Measurements from ENCODE around the gene TADA2B.

The TADA2B gene

GRCh38 chr4:7055111-7055989 lies 12.2 kb downstream of the TADA2B start:
- in situ Hi-C loops (cut with MboI; ENCODE audit: low sequenced_read_pairs) = no loop called here

GRCh38 chr4:7055990-7056325 lies 12.8 kb downstream of the TADA2B start:
- in situ Hi-C loops (cut with MboI; ENCODE audit: low sequenced_read_pairs) = no loop called here

GRCh38 chr4:7058792-7059191 lies 15.6 kb downstream of the TADA2B start:
- in situ Hi-C loops (cut with MboI; ENCODE audit: low sequenced_read_pairs) = no loop called here

- in situ Hi-C loops (cut with MboI; ENCODE audit: low sequenced_read_pairs) = loop anchor here (10.0 kb wide), 1 partner anchor 155 kb away; the partner anchor contains the start of gene TBC1D14
These were observed 16.5 kb downstream of the TADA2B start for GRCh38 chr4:7059662-7060061.

- in situ Hi-C loops (cut with MboI; ENCODE audit: low sequenced_read_pairs) = loop anchor here (10.0 kb wide), 1 partner anchor 156 kb away; the partner anchor contains the start of gene TBC1D14
These were observed 17.4 kb downstream of the TADA2B start for GRCh38 chr4:7060346-7061150.

- in situ Hi-C loops (cut with MboI; ENCODE audit: low sequenced_read_pairs) = loop anchor here (10.0 kb wide), 1 partner anchor 157 kb away; the partner anchor contains the start of gene TBC1D14
These were observed 18.6 kb downstream of the TADA2B start for GRCh38 chr4:7061815-7062214.

- in situ Hi-C loops (cut with MboI; ENCODE audit: low sequenced_read_pairs) = loop anchor here (10.0 kb wide), 1 partner anchor 158 kb away; the partner anchor contains the start of gene TBC1D14
These were observed 19.6 kb downstream of the TADA2B start for GRCh38 chr4:7062816-7063215.

- in situ Hi-C loops (cut with MboI; ENCODE audit: low sequenced_read_pairs) = loop anchor here (10.0 kb wide), 1 partner anchor 159 kb away; the partner anchor contains the start of gene TBC1D14
These were observed 20.2 kb downstream of the TADA2B start for GRCh38 chr4:7063362-7063761.

GRCh38 chr4:7066006-7066405 lies 22.8 kb downstream of the TADA2B start:
- in situ Hi-C loops (cut with MboI; ENCODE audit: low sequenced_read_pairs) = loop anchor here (10.0 kb wide), 1 partner anchor 161 kb away; the partner anchor contains the start of gene TBC1D14

GRCh38 chr4:7066493-7066892 lies 23.3 kb downstream of the TADA2B start:
- in situ Hi-C loops (cut with MboI; ENCODE audit: low sequenced_read_pairs) = loop anchor here (10.0 kb wide), 1 partner anchor 162 kb away; the partner anchor contains the start of gene TBC1D14

GRCh38 chr4:7067126-7067451 lies 23.9 kb downstream of the TADA2B start:
- in situ Hi-C loops (cut with MboI; ENCODE audit: low sequenced_read_pairs) = loop anchor here (10.0 kb wide), 1 partner anchor 162 kb away; the partner anchor contains the start of gene TBC1D14

GRCh38 chr4:7067452-7068278 lies 24.5 kb downstream of the TADA2B start, which contains the start of gene GRPEL1:
Gene GRPEL1 (minus strand): TSS chr4:7068064. CDS start chr4:7068032, 32 bp downstream.
- in situ Hi-C loops (cut with MboI; ENCODE audit: low sequenced_read_pairs) = loop anchor here (10.0 kb wide), 1 partner anchor 163 kb away; the partner anchor contains the start of gene TBC1D14

- in situ Hi-C loops (cut with MboI; ENCODE audit: low sequenced_read_pairs) = loop anchor here (10.0 kb wide), 1 partner anchor 164 kb away; the partner anchor contains the start of gene TBC1D14
These were observed 25.2 kb downstream of the TADA2B start for GRCh38 chr4:7068279-7068842.

- in situ Hi-C loops (cut with MboI; ENCODE audit: low sequenced_read_pairs) = loop anchor here (10.0 kb wide), 1 partner anchor 164 kb away; the partner anchor contains the start of gene TBC1D14
These were observed 25.7 kb downstream of the TADA2B start for GRCh38 chr4:7068883-7069282.

- in situ Hi-C loops (cut with MboI; ENCODE audit: low sequenced_read_pairs) = loop anchor here (10.0 kb wide), 1 partner anchor 356 kb away; the partner anchor contains the start of gene BLOC1S4
These were observed 27.7 kb downstream of the TADA2B start for GRCh38 chr4:7070729-7071511.

- in situ Hi-C loops (cut with MboI; ENCODE audit: low sequenced_read_pairs) = loop anchor here (10.0 kb wide), 1 partner anchor 358 kb away; the partner anchor contains the start of gene BLOC1S4
These were observed 29.9 kb downstream of the TADA2B start for GRCh38 chr4:7073059-7073458.

GRCh38 chr4:7073526-7074390 lies 30.6 kb downstream of the TADA2B start:
- in situ Hi-C loops (cut with MboI; ENCODE audit: low sequenced_read_pairs) = loop anchor here (10.0 kb wide), 1 partner anchor 359 kb away; the partner anchor contains the start of gene BLOC1S4

GRCh38 chr4:7074426-7074825 lies 31.3 kb downstream of the TADA2B start:
- in situ Hi-C loops (cut with MboI; ENCODE audit: low sequenced_read_pairs) = loop anchor here (10.0 kb wide), 1 partner anchor 360 kb away; the partner anchor contains the start of gene BLOC1S4

All from HL-60/S4 treated with retinoic acid at 250 ng/mL for 4 days and 3 days (cell line).